ENCODE data around the gene SLC2A4RG. TPM values are rescaled to one million over a fixed set of nuclear protein-coding genes. Genes with fewer than 3 reads are reported as not detected.

The SLC2A4RG gene
- total and polyA plus RNA-seq, 2 of the 13 experiments (the other 11 are each of a cell fraction or from before 2014, with no cell fraction given): 91.4 to 95.9 TPM

DNA sequence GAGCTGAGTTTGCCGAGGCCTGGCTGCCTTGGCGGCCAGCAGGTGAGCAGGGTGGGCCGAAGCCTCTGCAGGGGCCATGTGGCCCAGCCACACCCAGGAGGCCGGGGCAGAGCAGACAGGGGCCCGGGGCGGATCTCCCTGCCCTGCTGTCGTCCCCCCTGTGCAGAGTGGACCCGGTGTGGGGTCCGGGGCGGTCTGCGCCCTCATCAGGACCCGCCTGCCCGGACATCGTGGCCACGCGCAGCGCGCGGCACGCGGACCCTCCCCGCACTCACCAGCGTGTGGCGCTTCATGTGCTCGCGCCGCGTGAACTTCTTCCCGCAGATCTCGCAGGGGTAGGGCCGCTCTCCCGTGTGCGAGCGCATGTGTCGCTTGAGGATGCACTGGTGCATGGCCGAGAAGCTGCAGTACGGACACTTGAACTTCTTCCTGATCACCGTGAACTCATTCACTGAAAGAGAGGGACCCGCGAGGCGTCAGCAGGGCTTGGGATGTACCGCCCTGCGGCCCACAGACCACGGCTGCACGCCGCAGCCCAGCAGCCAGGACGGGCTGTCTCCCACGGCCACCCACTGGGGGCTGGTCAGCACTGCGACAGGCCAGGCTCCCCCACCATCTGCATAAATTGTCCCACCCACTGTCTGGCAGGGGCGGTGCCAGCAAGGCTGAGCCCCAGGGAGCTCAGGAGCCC lies 13.0 kb downstream of the SLC2A4RG start (continued):
- TF ChIP-seq, protein P1, sequence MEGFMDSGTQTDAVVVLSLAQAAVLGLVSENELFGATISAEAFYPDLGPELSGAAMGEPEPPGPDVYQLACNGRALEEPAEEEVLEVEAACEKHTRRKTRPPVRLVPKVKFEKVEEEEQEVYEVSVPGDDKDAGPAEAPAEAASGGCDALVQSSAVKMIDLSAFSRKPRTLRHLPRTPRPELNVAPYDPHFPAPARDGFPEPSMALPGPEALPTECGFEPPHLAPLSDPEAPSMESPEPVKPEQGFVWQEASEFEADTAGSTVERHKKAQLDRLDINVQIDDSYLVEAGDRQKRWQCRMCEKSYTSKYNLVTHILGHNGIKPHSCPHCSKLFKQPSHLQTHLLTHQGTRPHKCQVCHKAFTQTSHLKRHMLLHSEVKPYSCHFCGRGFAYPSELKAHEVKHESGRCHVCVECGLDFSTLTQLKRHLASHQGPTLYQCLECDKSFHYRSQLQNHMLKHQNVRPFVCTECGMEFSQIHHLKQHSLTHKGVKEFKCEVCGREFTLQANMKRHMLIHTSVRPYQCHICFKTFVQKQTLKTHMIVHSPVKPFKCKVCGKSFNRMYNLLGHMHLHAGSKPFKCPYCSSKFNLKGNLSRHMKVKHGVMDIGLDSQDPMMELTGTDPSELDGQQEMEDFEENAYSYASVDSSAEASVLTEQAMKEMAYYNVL (CRISPR knock-in tag; IDR thresholded peaks at IDR 0.05; ENCODE audit: borderline replicate concordance): no peak
- TF ChIP-seq ZBTB38 (CRISPR knock-in tag; IDR thresholded peaks at IDR 0.05) (peak; percentile 94), ZNF672 (CRISPR knock-in tag; IDR thresholded peaks at IDR 0.05) (no peak), POGZ (CRISPR knock-in tag; IDR thresholded peaks at IDR 0.05) (no peak), GATAD1 (CRISPR knock-in tag; IDR thresholded peaks at IDR 0.05) (no peak), CCDC6 (CRISPR knock-in tag; IDR thresholded peaks at IDR 0.05) (no peak), ZNF737 (CRISPR knock-in tag; IDR thresholded peaks at IDR 0.05; ENCODE audit: borderline replicate concordance) (no peak), KMT2A (CRISPR knock-in tag; IDR thresholded peaks at IDR 0.05) (no peak)
- TF ChIP-seq, protein P2, sequence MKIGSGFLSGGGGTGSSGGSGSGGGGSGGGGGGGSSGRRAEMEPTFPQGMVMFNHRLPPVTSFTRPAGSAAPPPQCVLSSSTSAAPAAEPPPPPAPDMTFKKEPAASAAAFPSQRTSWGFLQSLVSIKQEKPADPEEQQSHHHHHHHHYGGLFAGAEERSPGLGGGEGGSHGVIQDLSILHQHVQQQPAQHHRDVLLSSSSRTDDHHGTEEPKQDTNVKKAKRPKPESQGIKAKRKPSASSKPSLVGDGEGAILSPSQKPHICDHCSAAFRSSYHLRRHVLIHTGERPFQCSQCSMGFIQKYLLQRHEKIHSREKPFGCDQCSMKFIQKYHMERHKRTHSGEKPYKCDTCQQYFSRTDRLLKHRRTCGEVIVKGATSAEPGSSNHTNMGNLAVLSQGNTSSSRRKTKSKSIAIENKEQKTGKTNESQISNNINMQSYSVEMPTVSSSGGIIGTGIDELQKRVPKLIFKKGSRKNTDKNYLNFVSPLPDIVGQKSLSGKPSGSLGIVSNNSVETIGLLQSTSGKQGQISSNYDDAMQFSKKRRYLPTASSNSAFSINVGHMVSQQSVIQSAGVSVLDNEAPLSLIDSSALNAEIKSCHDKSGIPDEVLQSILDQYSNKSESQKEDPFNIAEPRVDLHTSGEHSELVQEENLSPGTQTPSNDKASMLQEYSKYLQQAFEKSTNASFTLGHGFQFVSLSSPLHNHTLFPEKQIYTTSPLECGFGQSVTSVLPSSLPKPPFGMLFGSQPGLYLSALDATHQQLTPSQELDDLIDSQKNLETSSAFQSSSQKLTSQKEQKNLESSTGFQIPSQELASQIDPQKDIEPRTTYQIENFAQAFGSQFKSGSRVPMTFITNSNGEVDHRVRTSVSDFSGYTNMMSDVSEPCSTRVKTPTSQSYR (CRISPR knock-in tag; IDR thresholded peaks at IDR 0.05; ENCODE audit: borderline replicate concordance): no peak
- TF ChIP-seq, protein P3, sequence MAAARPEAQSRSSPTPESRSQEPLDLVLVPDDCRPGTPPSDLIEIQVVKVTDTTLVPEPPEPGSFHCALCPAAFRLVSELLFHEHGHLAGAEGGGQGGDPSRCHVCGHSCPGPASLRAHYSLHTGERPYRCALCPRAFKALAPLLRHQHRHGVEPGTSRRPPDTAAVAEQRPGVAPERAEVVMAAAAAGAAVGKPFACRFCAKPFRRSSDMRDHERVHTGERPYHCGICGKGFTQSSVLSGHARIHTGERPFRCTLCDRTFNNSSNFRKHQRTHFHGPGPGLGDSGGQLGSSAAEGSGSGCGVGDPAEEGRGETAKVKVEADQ (CRISPR knock-in tag; IDR thresholded peaks at IDR 0.05; ENCODE audit: borderline replicate concordance): no peak
- TF ChIP-seq, protein P4, sequence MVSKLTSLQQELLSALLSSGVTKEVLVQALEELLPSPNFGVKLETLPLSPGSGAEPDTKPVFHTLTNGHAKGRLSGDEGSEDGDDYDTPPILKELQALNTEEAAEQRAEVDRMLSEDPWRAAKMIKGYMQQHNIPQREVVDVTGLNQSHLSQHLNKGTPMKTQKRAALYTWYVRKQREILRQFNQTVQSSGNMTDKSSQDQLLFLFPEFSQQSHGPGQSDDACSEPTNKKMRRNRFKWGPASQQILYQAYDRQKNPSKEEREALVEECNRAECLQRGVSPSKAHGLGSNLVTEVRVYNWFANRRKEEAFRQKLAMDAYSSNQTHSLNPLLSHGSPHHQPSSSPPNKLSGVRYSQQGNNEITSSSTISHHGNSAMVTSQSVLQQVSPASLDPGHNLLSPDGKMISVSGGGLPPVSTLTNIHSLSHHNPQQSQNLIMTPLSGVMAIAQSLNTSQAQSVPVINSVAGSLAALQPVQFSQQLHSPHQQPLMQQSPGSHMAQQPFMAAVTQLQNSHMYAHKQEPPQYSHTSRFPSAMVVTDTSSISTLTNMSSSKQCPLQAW (CRISPR knock-in tag; IDR thresholded peaks at IDR 0.05): no peak
- TF ChIP-seq, protein P5, sequence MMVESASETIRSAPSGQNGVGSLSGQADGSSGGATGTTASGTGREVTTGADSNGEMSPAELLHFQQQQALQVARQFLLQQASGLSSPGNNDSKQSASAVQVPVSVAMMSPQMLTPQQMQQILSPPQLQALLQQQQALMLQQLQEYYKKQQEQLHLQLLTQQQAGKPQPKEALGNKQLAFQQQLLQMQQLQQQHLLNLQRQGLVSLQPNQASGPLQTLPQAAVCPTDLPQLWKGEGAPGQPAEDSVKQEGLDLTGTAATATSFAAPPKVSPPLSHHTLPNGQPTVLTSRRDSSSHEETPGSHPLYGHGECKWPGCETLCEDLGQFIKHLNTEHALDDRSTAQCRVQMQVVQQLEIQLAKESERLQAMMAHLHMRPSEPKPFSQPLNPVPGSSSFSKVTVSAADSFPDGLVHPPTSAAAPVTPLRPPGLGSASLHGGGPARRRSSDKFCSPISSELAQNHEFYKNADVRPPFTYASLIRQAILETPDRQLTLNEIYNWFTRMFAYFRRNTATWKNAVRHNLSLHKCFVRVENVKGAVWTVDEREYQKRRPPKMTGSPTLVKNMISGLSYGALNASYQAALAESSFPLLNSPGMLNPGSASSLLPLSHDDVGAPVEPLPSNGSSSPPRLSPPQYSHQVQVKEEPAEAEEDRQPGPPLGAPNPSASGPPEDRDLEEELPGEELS (CRISPR knock-in tag; IDR thresholded peaks at IDR 0.05): no peak
- TF ChIP-seq, protein P6, sequence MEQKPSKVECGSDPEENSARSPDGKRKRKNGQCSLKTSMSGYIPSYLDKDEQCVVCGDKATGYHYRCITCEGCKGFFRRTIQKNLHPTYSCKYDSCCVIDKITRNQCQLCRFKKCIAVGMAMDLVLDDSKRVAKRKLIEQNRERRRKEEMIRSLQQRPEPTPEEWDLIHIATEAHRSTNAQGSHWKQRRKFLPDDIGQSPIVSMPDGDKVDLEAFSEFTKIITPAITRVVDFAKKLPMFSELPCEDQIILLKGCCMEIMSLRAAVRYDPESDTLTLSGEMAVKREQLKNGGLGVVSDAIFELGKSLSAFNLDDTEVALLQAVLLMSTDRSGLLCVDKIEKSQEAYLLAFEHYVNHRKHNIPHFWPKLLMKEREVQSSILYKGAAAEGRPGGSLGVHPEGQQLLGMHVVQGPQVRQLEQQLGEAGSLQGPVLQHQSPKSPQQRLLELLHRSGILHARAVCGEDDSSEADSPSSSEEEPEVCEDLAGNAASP (CRISPR knock-in tag; IDR thresholded peaks at IDR 0.05; ENCODE audit: borderline replicate concordance): no peak
- TF ChIP-seq, protein P7, sequence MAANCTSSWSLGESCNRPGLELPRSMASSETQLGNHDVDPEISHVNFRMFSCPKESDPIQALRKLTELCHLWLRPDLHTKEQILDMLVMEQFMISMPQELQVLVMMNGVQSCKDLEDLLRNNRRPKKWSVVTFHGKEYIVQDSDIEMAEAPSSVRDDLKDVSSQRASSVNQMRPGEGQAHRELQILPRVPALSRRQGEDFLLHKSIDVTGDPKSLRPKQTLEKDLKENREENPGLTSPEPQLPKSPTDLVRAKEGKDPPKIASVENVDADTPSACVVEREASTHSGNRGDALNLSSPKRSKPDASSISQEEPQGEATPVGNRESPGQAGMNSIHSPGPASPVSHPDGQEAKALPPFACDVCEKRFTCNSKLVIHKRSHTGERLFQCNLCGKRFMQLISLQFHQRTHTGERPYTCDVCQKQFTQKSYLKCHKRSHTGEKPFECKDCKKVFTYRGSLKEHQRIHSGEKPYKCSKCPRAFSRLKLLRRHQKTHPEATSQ (CRISPR knock-in tag; IDR thresholded peaks at IDR 0.05; ENCODE audit: borderline replicate concordance): no peak

Measured in HepG2 (cell line).